H1 (cell line): ENCODE results near the gene PPP1R2. TPM values are rescaled to one million over a fixed set of nuclear protein-coding genes. Genes with fewer than 3 reads are reported as not detected.

Source experiments
- BACH1 ChIP-seq: IDR thresholded peaks from 2 replicates; pipeline ENCODE4 v1.6.1; 2012; ENCODE audit warnings: low read length, improper control_type of control experiment
- FOSL1 ChIP-seq: IDR thresholded peaks from 2 replicates; pipeline ENCODE4 v1.6.1; 2011; ENCODE audit warnings: mild to moderate bottlenecking, low read depth, low read length, moderate library complexity; ENCODE audit not compliant: insufficient read depth
- JUND ChIP-seq: IDR thresholded peaks from 2 replicates; pipeline ENCODE4 v1.6.1; 2011; ENCODE audit warnings: mild to moderate bottlenecking, improper control_type of control experiment, low read length
- KDM4A ChIP-seq: IDR thresholded peaks from one replicate; pipeline ENCODE4 v1.7.1; 2012; ENCODE audit warnings: low read depth, mild to moderate bottlenecking, moderate library complexity, low read length, inconsistent platforms; ENCODE audit not compliant: severe bottlenecking
- POLR2A ChIP-seq, 2 experiments: IDR thresholded peaks; 1 replicate in 1 of 2; 2 replicates in 1 of 2; pipeline ENCODE4 v1.6.1; 2011; ENCODE audit warnings: low read depth in 2 of 2, low read length in 2 of 2, mild to moderate bottlenecking in 2 of 2; ENCODE audit errors: control extremely low read depth in 1 of 2
- POLR2AphosphoS5 ChIP-seq: IDR thresholded peaks from 2 replicates; pipeline ENCODE4 v1.6.1; 2011; ENCODE audit warnings: low read depth, low read length
- RNF2 ChIP-seq: fragments of 200-900, 300-1000 bp; sonication (generic); IDR thresholded peaks from 2 replicates; pipeline ENCODE4 v1.7.1; 2016; ENCODE audit warnings: borderline replicate concordance, low read depth, mild to moderate bottlenecking, antibody characterized with exemption, low read length; ENCODE audit not compliant: poor library complexity, severe bottlenecking; ENCODE audit errors: missing control alignments
- SRF ChIP-seq: IDR thresholded peaks from 2 replicates; pipeline ENCODE4 v1.6.1; 2011; ENCODE audit warnings: mild to moderate bottlenecking, low read depth, low read length, moderate library complexity
- polyA plus RNA-seq, 7 experiments: library from polyadenylated mRNA; depleted of rRNA in 3 of 7; stranded (reverse) in 5 of 7; unstranded in 2 of 7; fragments of >200 nt in 5 of 7; fragments of 200-250 nt in 2 of 7; gene quantifications; 1 replicate in 5 of 7; 2 replicates in 1 of 7; 4 replicates in 1 of 7; pipeline versions ENCODE4 v1.2.1 to v1.2.3, GENCODE V29; 2011 to 2013; ENCODE audit warnings: missing spikeins in 2 of 7, mixed read lengths in 2 of 7
- total RNA-seq: library from RNA; stranded (reverse); fragmentation: NEBNext Ultra II Directional; extraction: Animal tissue kit (Norgen Biotek cat#: 25700); gene quantifications from 2 replicates; pipeline ENCODE4 v1.2.1, GENCODE V29; 2021

Gene PPP1R2
- total and polyA plus RNA-seq, 2 of the 8 experiments (the other 6 are each of a cell fraction or from before 2014, with no cell fraction given) = 14.0 to 26.5 TPM

GRCh38 chr3:195551381-195551978, 8.4 kb upstream of the PPP1R2 start (continued):
- TF ChIP-seq POLR2A (IDR thresholded peaks at IDR 0.05; ENCODE audit: control extremely low read depth in 1 of 2, low read depth in 2 of 2, low read length in 2 of 2) = no peak
- no peak for TF ChIP-seq RNF2
- TF ChIP-seq POLR2AphosphoS5 = no peak
- no peak for TF ChIP-seq JUND
- no peak for TF ChIP-seq FOSL1
- no peak for TF ChIP-seq BACH1
- no peak for TF ChIP-seq KDM4A
- no peak for TF ChIP-seq SRF
